ELF-1 (cell line): ENCODE data around the gene CMIP.
"Not testable (repeated sequence)": the region's sequence is repeated elsewhere in the genome, so short reads cannot be mapped to it uniquely, and the experiment has no call there.

Experiments
- DNase-seq: peaks from one replicate; pipeline ENCODE4 v3.0.0-alpha.2; 2016; ENCODE audit warnings: low read depth, low spot score

Gene CMIP

GRCh38 chr16:81516478-81517149 is 72.0 kb downstream of the CMIP start:
- no peak for DNase-seq

- no peak for DNase-seq
These were observed 72.5 kb downstream of the CMIP start for GRCh38 chr16:81517150-81517499.

- no peak for DNase-seq
These were observed 73.2 kb downstream of the CMIP start for GRCh38 chr16:81517629-81518438.

GRCh38 chr16:81518439-81518757 is 73.8 kb downstream of the CMIP start:
- no peak for DNase-seq

GRCh38 chr16:81519301-81520150 is 74.9 kb downstream of the CMIP start:
- no peak for DNase-seq

GRCh38 chr16:81520151-81520470 is 75.5 kb downstream of the CMIP start:
- DNase-seq: no peak

GRCh38 chr16:81520560-81521135 is 76.0 kb downstream of the CMIP start:
- no peak for DNase-seq

- peak; percentile 39 for DNase-seq
These were observed 76.6 kb downstream of the CMIP start for GRCh38 chr16:81521141-81521626.

GRCh38 chr16:81522108-81522701 is 77.6 kb downstream of the CMIP start:
- DNase-seq: peak; percentile 52

- not testable (repeated sequence) for DNase-seq
These were observed 78.2 kb downstream of the CMIP start for GRCh38 chr16:81522851-81523250.

GRCh38 chr16:81523387-81524115 is 78.9 kb downstream of the CMIP start:
- DNase-seq: no peak

GRCh38 chr16:81524382-81524781 is 79.8 kb downstream of the CMIP start:
- no peak for DNase-seq

GRCh38 chr16:81524885-81525284 is 80.3 kb downstream of the CMIP start:
- not testable (repeated sequence) for DNase-seq

GRCh38 chr16:81526199-81526598 is 81.6 kb downstream of the CMIP start:
- no peak for DNase-seq

GRCh38 chr16:81526935-81527334 is 82.3 kb downstream of the CMIP start:
- DNase-seq: no peak

GRCh38 chr16:81527477-81528178 is 83.0 kb downstream of the CMIP start:
- DNase-seq: no peak

GRCh38 chr16:81528256-81528655 is 83.6 kb downstream of the CMIP start:
- no peak for DNase-seq

- no peak for DNase-seq
These were observed 85.7 kb downstream of the CMIP start for GRCh38 chr16:81530296-81530721.

GRCh38 chr16:81530814-81531213 is 86.2 kb downstream of the CMIP start:
- no peak for DNase-seq

GRCh38 chr16:81531419-81531821 is 86.8 kb downstream of the CMIP start:
- no peak for DNase-seq
